AG08395 (cell line): ENCODE measurements around the gene KRTAP22-2.

Experiments used
- DNase-seq: peaks from one replicate; pipeline ENCODE4 v3.0.0; 2012; ENCODE audit warnings: mixed read lengths, low spot score

Gene KRTAP22-2

DNA sequence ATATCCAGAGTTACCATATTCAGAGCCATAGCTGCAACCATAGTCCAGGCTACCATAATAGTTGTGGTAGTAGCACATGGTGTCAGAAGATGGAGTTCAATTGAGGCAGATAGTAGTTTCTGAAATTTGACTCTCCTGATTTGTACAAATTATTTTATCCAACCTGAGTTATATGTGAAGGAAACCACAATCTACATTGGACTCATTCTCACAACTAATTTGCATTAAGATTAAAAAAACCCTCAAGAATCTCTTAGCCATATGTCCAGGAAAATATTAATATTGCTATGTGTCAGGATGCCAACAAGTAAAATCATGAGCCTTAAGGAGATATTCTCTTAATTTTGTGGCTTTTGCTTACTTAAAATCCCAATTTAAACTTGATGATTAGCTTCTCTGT lies at the start of gene KRTAP22-2:
KRTAP22-2 (minus strand) TSS at position 101 of the 400 bp plus-strand sequence.
- DNase-seq: no peak

- DNase-seq: no peak
Measured at GRCh38 chr21:30638686-30639085, 48.5 kb upstream of the KRTAP22-2 start.

DNA sequence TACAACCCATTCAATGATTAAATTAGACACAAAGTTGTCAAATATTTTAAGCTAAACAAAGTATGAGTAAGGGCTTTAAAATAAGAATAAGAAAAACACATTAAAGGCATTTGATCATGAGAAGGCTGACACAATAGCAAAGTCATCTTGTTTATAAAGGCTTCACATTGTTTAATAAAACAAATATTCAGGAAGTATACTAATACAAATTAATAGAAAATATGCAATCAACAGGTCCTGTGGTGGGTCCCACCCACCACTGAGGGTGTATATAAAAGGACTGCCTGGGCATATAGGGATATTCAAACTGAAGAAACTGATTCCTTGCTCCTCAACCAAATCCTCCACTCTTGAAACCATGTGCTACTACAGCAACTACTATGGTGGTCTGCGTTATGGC lies 44.7 kb upstream of the KRTAP22-2 start, which contains the start of gene KRTAP20-2:
KRTAP20-2 (plus strand) TSS at position 301 of the 400 bp plus-strand sequence; CDS start at position 359, 58 bp downstream.
- no peak for DNase-seq

- DNase-seq: no peak
Measured at GRCh38 chr21:30629200-30629599, 39.0 kb upstream of the KRTAP22-2 start.

DNA sequence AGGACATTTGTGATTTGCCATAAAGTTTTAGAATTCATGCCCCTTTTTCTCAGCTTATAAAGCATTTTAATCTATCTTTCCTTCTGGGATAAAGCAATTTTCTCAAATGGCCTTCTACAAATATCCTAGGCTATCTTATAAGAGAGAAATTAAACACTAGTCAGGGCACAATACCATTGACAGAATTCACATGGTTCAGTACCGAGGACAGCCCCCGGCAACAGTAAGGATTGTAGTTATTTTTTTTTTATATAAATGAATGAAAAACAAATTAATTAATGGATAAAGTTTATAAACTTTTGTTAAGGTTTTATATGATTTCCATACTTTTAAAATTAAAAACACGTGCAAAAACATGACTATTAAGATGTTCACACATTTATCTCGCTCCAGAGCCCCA lies 37.9 kb upstream of the KRTAP22-2 start:
- no peak for DNase-seq

DNA sequence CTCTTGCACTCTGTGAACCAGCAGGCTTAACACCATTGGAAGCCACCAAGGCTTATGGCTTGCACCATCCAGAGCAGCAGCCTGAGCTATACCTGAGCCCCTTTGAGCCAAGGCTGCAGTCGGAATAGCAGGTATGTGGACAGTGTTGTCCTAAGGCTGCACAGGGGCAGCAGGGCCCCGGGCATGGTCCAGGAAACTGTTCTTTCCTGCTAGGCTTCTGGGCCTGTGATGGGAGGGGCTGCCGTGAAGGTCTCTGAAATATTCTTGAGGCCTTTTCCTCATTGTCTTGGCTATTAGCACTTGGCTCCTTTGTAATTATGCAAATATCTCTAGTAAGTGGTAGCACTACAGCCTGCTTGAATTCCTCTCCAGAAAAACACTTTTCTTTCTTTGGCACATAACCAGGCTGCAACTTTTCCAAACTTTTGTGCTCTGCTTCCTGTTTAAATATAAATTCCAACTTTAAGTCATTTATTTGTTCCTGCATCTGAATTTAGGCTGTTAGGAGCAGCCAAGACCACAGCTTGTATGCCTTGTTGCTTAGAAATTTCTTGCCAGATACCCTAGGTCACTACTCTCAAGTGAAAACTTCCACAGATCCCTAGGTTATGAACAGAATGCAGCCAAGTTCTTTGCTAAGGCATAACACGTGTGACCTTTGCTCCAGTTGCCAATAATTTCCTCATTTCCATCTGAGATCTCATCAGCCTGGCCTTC lies 35.4 kb upstream of the KRTAP22-2 start:
- no peak for DNase-seq

DNA sequence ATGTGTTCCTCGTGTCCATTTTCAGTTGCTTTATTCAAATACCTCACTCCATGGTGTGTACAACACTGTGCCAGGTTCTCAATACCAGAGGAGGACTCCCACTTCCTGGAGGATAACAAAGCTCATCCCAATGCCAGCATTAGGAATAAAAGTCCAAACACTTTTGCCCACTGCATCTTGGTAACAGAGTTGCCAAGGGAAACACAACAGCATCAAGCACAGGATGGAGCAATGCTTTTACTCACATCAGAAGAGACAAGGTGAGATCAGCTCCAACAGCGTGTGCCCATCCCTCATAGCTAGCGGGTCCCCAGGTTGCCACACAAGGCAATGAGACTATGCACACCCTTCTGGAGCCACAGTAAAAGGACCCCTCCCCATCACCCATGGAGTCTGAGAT lies 33.2 kb upstream of the KRTAP22-2 start:
- no peak for DNase-seq

GRCh38 chr21:30620522-30620921 lies 30.3 kb upstream of the KRTAP22-2 start, which contains the start of gene KRTAP20-4:
KRTAP20-4 (plus strand) TSS chr21:30620627.
- DNase-seq: no peak

GRCh38 chr21:30620080-30620479 lies 29.9 kb upstream of the KRTAP22-2 start:
- DNase-seq: no peak

DNA sequence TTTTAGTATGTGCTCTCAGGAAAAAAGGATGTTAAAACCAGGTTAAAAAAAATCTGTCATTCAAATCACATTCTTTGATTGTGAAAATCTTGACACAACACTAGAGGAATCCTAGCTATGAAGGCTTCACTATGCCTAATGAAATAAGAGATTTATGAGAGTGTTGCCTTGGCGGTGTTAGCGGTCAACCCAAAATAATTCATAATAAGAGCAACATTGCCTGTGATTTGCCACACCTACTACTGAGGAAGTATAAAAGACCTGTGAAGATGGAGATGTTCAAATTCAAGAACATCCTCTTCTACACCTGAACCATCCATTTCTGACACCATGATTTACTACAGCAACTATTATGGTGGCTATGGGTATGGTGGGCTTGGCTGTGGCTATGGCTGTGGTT lies 25.9 kb upstream of the KRTAP22-2 start, which contains the start of gene KRTAP20-1:
KRTAP20-1 (plus strand) TSS at position 301 of the 400 bp plus-strand sequence; CDS start at position 331, 30 bp downstream.
- DNase-seq: no peak

DNA sequence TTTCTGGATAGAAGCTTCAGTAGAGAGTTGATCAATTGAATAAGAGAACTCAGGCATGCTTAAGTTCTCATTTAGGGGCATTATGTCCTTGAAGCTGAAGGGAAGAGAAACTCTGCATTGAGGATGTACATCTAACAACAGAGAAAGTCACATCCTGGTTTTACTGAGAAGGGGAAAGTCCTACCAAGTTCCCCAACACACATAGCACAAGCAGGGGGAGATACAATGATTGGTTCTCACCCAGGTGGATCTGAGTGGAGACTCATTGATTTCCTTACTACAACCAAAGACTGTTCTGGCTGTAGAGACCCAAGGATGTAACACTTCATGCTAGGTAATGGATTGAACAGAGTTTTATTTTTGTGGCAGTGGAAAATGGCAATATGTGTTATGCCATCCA lies 25.0 kb upstream of the KRTAP22-2 start:
- no peak for DNase-seq

DNA sequence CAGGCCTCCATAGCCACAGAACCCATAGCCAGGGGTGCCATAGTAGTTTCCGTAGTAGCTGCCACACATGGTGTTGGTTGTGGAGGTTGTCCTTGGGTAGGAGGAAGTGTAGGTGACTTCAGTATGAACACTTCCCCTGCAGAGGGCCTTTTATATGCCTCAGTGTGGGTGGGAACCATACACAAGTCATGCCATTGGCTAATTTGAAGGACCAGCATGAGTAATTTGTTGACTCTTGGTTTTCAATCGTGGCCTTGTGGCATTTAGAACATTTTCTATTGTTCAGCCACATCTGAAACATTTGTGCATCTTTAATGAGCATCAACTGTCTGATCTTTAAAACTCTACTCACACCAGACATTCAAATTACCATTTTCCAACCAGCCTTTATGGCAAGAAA lies 23.6 kb upstream of the KRTAP22-2 start, which contains the start of gene KRTAP6-1:
KRTAP6-1 (minus strand) TSS at position 95 of the 400 bp plus-strand sequence; CDS start at position 69, 26 bp downstream.
- DNase-seq: no peak

GRCh38 chr21:30612132-30612531 lies 21.9 kb upstream of the KRTAP22-2 start:
- DNase-seq: no peak

GRCh38 chr21:30605968-30606367 lies 15.8 kb upstream of the KRTAP22-2 start:
- no peak for DNase-seq

GRCh38 chr21:30600787-30601186 lies 10.6 kb upstream of the KRTAP22-2 start, which contains the start of gene KRTAP22-1:
KRTAP22-1 (plus strand) TSS chr21:30601087.
- no peak for DNase-seq

DNA sequence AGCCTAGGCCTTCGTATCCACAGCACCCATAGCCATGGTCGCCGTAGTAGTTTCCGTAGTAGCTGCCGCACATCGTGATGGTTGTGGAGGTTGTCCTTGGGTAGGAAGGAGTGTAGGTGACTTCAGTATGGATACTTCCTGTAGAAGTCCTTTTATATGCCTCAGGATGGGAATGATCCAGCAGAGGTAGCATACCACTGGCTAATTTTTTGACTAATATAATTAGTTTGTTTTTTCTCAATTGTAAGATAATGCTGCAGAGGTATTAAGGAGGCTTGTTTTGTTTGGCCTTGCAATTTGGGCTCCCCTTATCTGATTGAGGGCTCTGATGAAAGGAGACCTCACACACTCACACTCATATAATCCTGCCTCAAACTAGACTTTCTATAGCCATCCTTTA lies 8.6 kb upstream of the KRTAP22-2 start, which contains the start of gene KRTAP6-2:
KRTAP6-2 (minus strand) TSS at position 101 of the 400 bp plus-strand sequence; CDS start at position 73, 28 bp downstream.
- DNase-seq: no peak

DNA sequence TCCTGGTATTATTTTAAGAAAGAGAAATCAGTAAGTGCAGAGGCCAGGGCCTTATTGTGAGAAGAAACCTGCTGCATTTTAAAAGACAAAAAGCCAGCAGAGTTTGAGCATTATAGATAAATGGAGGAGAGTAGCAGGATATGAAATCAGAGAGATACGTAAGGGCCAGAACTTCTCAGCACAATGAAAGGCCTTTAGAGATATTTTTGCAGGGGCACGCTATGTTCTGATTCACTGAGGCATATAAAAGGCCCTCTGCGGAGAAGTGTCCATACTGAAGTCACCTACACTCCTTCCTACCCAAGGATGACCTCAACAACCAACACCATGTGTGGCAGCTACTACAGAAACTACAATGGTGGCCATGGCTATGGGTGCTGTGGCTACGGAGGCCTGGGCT lies 1.9 kb upstream of the KRTAP22-2 start, which contains the start of gene KRTAP6-3:
KRTAP6-3 (plus strand) TSS at position 301 of the 400 bp plus-strand sequence; CDS start at position 307, 6 bp downstream.
- DNase-seq: no peak

GRCh38 chr21:30582870-30583269 lies 7.3 kb downstream of the KRTAP22-2 start:
- DNase-seq: no peak

GRCh38 chr21:30580132-30580531 lies 10.1 kb downstream of the KRTAP22-2 start:
- DNase-seq: no peak

- no peak for DNase-seq
Measured at GRCh38 chr21:30579346-30579745, 10.9 kb downstream of the KRTAP22-2 start.

DNA sequence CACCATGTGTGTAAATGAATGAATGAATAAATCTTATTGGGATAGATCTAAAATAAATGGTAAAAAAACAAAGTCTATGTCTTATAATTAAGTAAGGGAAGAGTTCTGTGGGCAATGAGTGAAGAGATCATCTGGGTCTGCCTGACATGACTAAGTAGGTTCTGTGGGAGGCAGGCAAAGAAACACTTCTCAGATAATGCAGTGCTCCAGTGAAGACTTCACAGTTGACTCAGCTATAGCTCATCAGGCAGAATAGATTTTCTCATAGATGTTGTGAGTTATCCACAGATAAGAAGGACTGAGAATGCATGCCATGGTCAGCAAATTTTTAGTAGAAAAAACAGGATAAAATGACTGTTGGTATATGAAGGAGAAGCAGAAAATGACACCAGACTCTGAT lies 12.4 kb downstream of the KRTAP22-2 start:
- no peak for DNase-seq

DNA sequence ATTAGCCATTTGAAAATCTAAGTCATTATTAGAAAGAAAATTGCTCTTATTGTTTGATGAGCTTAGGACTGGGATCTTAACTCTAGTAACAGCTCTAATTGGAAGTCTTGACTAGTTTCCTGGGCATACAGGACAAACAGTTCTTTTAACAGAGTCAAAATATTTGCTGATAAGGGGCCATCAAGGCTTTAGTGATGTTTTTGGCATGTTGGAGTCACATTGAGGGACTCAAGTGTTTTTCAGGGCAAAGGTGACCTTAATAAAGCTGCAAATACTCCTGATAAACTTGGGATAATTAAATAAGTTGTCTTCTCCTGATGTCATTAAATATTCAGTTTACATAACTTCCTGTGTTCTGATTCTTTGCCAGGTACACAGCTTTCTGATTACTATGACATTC lies 22.6 kb downstream of the KRTAP22-2 start:
- DNase-seq: no peak

GRCh38 chr21:30563630-30564029 lies 26.6 kb downstream of the KRTAP22-2 start:
- no peak for DNase-seq
